GM21367 (cell line): Measurements from ENCODE around the gene WRAP73.

Experiments used
- ATAC-seq: cut with Tn5 transposase; IDR thresholded peaks from one replicate; pipeline ENCODE4 v1.9.1; 2021; ENCODE audit not compliant: unreplicated experiment

WRAP73 gene

DNA sequence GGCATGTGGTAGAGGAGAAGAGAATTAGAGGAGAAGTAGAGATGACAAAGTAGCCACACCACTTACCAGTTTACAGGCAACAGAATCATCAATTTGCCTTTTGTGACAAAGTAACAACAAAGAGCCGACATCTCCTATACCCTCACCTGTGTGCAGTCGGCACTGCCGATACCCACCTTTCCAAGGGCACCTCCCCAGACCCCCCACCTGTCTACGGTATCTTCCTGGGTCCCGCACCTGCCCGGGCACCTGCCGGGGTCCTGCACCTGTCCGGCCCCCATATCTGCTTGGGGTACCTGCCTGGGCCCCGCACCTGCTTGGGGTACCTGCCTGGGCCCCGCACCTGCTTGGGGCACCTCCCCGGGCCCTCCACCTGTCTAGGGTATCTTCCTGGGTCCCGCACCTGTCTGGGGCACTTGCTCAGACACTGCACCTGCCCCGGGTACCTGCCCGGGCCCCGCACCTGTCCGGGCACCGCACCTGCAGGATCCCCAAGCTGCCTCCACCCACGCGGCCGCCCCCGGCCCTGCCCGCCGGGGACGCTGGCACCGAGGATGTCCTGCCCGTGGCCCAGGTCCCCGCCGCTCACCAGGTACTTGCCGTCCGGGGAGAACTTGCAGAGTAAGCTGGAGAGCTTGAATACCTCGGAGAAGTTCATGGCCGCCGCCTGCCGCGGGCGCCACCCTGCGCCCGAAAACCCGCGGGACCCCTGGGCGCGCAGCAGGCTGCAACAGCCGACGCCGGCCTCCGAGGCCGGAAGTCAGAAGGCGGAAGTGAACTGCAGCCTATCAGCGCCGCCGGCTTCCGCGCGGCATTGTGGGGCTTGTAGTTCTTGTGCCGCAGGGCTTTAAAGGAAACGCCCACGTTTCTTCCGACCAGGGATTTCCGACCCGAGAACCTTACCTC lies at the start of gene WRAP73:
TSS of gene WRAP73 (minus strand) at position 762 of the 906 bp plus-strand sequence. CDS start at position 658, 104 bp downstream.
- peak; percentile 66 for ATAC-seq

DNA sequence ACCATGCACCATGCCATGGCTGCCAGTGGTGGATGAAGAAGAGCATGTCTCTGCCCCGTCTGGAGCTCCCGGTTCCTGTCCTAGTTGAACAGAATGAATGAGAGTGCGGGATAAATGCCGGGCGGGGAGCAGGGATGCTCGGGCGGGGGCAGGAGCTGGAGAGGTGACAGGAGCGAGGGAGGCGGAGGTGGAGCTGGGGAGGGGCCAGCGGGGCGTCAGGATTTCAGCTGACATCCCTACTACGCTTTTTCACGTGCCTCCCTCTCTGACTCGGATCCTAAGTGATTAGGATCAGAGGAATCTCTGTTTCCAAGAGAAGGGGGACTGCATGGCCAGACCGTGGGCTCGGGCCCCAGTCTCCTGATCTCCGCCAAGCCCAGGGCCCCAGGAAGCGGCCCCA lies 49.7 kb upstream of the WRAP73 start:
- no peak for ATAC-seq

DNA sequence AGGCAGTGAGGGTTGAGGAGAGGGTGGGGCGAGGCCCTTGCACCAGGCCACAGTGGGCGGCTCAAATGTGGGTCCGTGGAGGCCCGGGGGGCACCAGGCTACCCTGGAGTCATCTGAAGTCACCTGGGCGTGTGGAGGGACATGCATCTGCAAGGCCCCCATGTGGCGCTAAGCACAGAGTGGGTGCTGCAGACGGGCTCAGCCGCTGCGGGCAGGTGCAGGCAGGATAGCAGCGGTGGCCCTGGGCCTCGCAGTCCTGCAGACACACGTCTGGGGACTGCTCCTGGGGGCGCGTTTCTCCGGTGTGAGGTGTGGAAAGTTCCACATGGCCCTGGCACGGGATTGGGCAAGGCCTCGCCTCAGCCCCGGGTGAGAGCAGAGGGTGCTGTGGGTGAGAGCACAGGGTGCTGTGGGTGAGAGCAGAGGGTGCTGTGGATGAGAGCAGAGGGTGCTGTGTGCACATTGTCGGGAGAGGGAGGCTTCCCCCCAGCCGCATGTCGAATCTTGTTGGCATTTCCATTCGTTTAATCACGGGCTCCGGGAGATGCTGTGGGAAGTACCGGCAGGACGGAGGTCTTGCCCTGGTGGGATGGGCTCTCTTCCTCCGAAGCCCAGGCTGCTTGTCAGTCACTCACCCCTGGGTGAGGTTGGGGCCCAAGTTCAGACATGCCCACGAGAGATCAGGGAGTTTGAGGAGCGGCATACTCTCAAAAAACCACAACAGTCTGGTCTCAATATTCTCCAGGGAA lies 48.9 kb upstream of the WRAP73 start:
- ATAC-seq: no peak

GRCh38 chr1:3697810-3698209 lies 47.9 kb upstream of the WRAP73 start:
- no peak for ATAC-seq

DNA sequence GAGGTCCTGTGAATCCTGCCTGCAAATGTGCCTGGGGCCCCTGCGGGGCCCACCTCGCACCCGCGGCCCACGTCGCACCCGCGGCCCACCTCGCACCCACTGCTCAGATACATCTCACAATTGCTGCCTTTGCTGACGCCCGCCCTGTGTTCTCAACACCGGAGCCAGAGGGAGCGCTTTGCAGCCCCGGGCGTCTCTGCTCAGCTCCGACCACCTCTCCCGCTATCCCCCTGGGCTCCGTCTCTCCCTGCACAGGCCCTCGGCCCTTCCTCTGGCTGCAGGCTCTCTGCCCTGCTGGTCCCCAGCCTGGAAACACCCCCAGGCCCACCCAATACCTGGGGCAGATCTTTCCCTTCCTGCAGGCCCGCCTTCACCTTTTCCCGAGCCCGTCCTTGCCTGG lies 47.2 kb upstream of the WRAP73 start:
- no peak for ATAC-seq

DNA sequence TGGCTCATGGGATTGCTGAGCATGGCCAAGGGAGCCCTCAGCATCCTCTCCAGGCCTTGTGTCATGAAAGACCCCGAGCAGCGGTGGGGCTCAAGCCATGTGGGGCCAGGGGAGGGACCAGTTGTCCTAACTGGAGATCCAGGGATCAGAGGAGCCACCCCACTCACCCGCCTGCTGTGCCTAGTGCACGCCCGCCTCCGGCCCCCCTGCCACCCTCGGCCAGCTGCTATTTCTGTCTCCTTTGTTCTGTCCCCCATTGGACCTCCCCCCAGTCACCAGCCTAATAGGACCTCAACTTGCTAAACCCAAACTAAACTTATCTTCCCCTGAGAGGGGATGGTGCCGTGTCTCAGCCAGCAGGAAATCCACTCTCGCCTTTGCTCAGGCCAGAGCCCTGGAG lies 46.8 kb upstream of the WRAP73 start:
- ATAC-seq: no peak

DNA sequence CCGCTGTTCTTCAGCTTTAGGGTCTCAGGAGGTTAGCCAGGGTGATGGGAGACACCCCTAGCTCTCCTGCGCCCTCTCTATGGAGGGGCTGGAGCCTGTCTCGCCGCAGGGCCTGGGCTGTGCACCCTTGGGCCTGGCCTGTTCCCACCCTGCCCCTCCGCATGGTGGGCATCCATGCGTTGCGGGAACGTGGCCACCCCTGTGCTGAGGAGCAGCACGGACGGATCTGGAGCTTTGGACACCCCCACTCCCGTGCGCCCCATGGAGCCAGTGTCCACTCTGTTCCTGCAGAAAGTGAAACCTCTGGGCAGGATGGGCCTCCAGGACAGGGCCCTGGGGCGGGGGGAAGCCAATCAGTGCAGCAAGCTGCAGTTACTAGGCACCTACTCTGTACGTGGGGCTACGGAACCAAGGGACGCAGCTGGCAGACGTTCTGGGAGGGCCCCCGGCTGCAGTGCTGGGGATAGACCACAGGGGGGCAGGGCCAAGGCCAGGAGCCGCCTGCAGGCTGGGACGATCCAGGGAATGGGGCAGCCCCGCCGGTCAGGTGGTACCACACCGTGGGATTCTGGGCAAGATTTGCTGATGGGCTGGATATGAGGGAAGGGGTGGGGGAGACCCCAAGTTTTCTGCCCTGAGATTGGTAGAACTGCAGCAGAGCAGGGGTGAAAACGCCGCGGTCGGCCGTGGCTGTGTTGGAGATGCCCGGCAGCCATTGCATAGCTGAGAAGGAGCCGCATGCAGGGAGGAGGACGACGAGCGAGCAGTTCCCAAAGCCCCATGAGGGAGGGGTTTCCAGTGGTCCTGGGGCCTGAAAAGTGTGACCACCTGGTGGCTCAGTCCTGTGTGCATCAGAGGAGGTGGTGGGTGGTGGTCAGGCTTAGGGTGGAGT lies 45.7 kb upstream of the WRAP73 start:
- no peak for ATAC-seq

DNA sequence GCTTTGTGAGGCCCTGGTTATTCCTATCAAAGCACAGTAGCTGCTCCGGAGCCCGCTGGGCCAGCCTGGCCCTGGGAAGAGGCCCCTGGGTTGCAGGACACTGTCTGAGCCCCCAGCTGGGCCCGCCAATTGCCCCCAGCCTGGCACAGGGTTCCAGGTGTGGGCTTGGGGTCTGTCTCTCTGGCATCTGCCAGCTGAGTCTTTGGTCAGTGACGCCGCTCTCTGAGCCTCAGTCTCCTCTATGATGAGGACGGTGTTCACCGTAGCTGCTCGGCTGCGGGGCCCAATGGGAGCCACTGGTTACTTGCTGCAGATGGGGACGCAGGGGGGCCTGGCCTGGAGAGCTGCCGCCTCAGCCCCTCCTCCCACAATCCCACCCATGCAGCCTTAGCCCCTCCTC lies 43.4 kb upstream of the WRAP73 start:
- no peak for ATAC-seq

DNA sequence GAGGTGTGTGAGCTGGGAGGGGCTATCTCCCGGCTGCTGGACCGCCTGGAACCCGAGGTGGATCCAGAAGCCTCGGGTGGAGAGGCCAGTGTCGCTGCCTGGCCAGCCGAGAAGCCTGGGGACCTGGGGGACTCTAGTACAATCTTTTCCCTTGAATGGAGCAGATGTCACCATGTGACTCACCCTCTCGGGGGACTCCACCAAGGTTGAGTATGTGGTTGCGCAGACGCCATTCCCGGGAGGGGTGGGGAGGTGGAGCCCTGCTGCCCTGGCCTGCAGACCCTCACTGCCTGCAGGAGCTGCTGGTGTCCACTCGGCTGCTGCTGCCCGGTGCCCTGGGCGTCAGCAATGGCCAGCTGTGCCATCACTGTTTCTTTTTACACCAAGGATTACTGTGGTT lies 42.7 kb upstream of the WRAP73 start:
- no peak for ATAC-seq

DNA sequence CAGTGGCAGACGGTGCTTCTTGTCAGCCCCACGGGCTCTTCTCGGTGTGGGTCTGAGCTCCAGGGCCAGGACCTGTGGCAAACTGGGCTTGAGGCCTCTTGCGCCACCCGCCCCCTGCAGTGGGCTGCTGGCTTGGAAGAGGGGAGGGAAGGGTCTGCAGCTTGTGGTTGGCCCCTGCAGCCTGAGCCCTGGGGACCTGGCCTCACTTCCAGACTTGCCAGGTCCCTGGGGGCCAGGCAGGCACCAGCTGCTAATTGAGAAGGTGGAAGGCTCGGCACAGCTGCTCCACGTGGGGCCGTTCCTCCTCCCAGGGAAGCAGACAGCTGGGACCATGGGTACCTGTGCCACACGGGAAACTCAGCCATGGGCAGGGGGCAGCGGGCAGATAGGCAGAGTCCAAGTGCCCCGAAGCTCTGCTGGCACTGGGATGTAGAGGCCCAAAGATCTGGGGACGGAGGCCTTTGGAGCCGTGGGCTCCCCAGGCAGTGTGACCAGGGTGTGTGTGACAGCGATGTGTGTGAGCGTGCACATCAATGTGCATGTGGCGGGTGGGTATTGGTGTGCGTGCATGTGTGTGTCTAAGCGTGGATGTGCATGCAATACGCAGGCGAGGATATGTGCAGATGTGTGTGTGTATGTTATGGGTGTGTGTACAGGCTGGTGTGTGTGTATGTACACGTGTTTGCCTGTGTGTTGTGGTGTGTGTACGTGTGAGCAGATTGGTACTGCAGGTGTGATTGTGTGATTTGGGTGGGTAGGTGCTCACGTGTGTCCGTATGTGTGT lies 41.7 kb upstream of the WRAP73 start:
- no peak for ATAC-seq

DNA sequence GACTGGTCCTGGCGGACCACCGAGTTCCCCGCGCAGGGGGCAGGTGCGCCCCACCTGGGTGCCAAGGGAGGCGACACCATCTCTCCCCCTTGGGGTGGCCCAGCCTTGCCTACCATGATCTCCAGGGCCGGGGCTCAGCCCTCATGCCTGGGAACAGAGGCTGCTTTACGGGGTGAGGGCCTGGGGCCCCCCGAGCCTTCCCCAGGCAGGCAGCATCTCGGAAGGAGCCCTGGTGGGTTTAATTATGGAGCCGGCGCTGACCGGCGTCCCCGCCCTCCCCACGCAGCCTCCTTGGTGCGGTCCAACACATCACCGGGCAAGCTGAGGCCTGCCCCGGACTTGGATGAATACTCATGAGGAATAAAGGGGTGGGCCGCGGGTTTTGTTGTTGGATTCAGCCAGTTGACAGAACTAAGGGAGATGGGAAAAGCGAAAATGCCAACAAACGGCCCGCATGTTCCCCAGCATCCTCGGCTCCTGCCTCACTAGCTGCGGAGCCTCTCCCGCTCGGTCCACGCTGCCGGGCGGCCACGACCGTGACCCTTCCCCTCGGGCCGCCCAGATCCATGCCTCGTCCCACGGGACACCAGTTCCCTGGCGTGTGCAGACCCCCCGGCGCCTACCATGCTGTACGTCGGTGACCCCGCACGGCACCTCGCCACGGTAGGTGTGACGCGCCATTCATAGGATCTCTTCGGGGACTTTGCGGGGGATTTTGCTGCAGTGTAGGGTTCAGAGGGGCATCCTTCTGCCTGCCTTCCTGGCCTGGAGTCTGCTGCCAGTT lies 40.6 kb upstream of the WRAP73 start:
- no peak for ATAC-seq

GRCh38 chr1:3689138-3689750 lies 39.3 kb upstream of the WRAP73 start:
- ATAC-seq: no peak

GRCh38 chr1:3688356-3689137 lies 38.6 kb upstream of the WRAP73 start:
- no peak for ATAC-seq

- no peak for ATAC-seq
These were observed 37.6 kb upstream of the WRAP73 start for GRCh38 chr1:3687504-3687903.

GRCh38 chr1:3685906-3686305 lies 36.0 kb upstream of the WRAP73 start:
- no peak for ATAC-seq

GRCh38 chr1:3685222-3685621 lies 35.3 kb upstream of the WRAP73 start:
- ATAC-seq: no peak

DNA sequence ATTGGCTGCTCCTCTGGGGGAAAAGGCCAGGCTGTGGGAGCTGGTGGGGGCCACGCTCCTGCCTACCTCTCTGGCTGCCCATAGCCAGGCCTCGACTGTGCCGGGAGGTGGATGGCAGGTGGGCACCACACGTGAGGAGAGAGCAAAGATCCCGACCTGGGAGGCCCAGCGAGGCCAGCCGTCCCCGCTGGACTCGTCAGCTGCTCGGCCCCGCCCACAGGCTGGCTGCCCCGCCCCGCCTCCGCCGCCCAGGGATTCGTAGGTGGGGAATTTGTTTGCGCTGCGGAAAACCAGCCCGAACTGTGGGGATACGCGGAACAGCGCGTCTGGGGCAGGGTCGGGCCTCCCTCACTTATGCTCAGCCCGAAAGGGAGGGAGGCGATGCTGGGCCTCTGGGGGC lies 34.1 kb upstream of the WRAP73 start:
- no peak for ATAC-seq

DNA sequence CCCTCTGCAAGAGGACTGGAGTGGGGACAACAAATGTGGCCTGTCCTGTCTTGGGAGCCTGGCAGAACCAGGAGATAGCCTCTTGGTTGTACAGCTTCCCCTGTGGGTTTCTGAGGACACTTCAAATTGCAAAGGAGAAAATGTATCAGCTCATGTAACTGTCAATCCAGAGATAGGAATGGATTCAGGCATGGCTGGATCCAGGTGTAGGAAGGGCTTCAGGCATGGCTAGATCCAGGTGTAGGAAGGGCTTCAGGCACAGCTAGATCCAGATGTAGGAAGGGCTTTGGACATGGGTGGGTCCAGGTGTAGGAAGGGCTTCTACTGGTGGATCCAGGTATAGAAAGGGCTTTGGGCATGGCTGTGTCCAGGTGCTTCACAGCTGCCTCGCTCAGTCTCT lies 33.3 kb upstream of the WRAP73 start:
- no peak for ATAC-seq
